Measurements from ENCODE around the gene ESYT1.

DNA sequence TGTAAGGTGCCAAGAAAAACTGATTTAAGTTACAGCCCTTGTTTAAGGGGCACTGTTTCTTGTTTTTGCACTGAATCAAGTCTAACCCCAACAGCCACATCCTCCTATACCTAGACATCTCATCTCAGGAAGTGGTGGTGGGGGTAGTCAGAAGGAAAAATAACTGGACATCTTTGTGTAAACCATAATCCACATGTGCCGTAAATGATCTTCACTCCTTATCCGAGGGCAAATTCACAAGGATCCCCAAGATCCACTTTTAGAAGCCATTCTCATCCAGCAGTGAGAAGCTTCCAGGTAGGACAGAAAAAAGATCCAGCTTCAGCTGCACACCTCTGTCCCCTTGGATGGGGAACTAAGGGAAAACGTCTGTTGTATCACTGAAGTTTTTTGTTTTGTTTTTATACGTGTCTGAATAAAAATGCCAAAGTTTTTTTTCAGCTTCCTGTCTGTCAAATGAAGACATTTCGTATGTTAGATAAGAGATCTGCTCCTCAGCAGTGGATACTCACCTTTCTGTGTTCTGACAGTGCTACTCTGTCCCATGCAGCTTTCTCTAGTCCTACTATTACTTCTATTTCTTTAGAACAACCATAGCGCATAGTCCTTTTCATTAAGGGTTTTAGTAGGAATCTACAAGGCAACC, 24.9 kb upstream of the ESYT1 start:
- TF ChIP-seq CTCF (IDR thresholded peaks at IDR 0.05) (no peak), POLR2A (IDR thresholded peaks at IDR 0.05) (no peak)

All from lower leg skin (tissue), 3 donors.